Ovary (tissue), 9 donors: ENCODE data around the gene ADSL. TPM values are rescaled to one million over a fixed set of nuclear protein-coding genes. Genes with fewer than 3 reads are reported as not detected.

Experiments
- DNase-seq, 5 donors: peaks; one replicate each; pipeline ENCODE4 v3.0.0-alpha.2; 2019 to 2020
- H3K27ac ChIP-seq, 2 donors: fragments of 200-600 bp; one replicate each; pipeline versions ENCODE4 v1.5.1 to v1.8.0; 2019 to 2022
- H3K27me3 ChIP-seq: fragments of 200-600 bp; one replicate; pipeline ENCODE4 v1.8.0; 2022
- H3K36me3 ChIP-seq: fragments of 200-600 bp; sonication (generic); one replicate; pipeline ENCODE4 v1.5.1; 2019
- H3K4me1 ChIP-seq: one replicate; pipeline ENCODE4 v1.8.1; 2013; ENCODE audit warnings: mild to moderate bottlenecking, moderate library complexity; ENCODE audit not compliant: insufficient read depth
- H3K4me3 ChIP-seq: fragments of 200-600 bp; sonication (generic); one replicate; pipeline ENCODE4 v1.5.1; 2017
- H3K9me3 ChIP-seq, 2 donors: fragments of 200-600 bp in 1 of 2; sonication (generic) in 1 of 2; one replicate each; pipeline versions ENCODE4 v1.5.1 to v1.8.1; 2013 to 2019; ENCODE audit warnings: mild to moderate bottlenecking in 1 of 2, moderate library complexity in 1 of 2
- CTCF ChIP-seq, 3 donors: fragments of 450-650 bp in 2 of 3; fragments of 200-600 bp in 1 of 3; IDR thresholded peaks; one replicate each; pipeline versions ENCODE4 v1.5.1 to v1.8.0; 2016 to 2022; ENCODE audit warnings: antibody characterized with exemption in 3 of 3, mild to moderate bottlenecking in 1 of 3
- EP300 ChIP-seq: sonication (generic); formaldehyde crosslinking; IDR thresholded peaks from one replicate; pipeline ENCODE4 v1.6.1; 2017; ENCODE audit warnings: antibody characterized with exemption
- POLR2A ChIP-seq: fragments of 450-650 bp; IDR thresholded peaks from one replicate; pipeline ENCODE4 v1.6.1; 2017; ENCODE audit warnings: antibody characterized with exemption, mild to moderate bottlenecking, moderate library complexity
- WGBS, 3 donors: extraction: QIAGEN DNeasy Blood & Tissue Kit in 1 of 3; methylation state at CpG; one replicate each; pipeline versions ENCODE4 v1.1.5 to v1.1.7; 2013 to 2017; 5-methylcytosine and 5-hydroxymethylcytosine counted together
- intact Hi-C, 4 donors: fragments of 100-400 bp; cut with DNase I; formaldehyde crosslinking; loops; one replicate each; pipeline versions ENCODE4 v1.11.0 to v1.15.1; 2022 to 2023
- polyA plus RNA-seq, 2 donors: library from polyadenylated mRNA; stranded (reverse); fragments of 200-250 nt in 1 of 2; fragments of 350-450 nt in 1 of 2; fragmentation: Illumina TruSeq in 1 of 2; extraction: RNeasy Lipid Tissue Mini Kit (QIAGEN cat#74804) in 1 of 2; gene quantifications; one replicate each; pipeline ENCODE4 v1.2.3, GENCODE V29; 2013 to 2014
- total RNA-seq, 7 donors: library from RNA; depleted of rRNA in 2 of 7; stranded (reverse); fragments of >200 nt in 2 of 7; fragmentation: NEBNext Ultra II Directional in 3 of 7; extraction: Animal tissue kit (Norgen Biotek cat#: 25700) in 3 of 7; gene quantifications; one replicate each; pipeline versions ENCODE4 v1.1.0 to v1.2.4, GENCODE V29; 2016 to 2023
- donor health status: DM: no; HTN: no; CAD: no; lungs with moderate emphysema.
- donor health status: DM: no; HTN: no; CAD: no.
- donor health status: Bipolar disorder and iron deficiency.
- donor health status: DM: yes; HTN: yes; CAD: no.
- donor health status: DM: no; HTN: no; CAD: no.
- donor health status: DM: yes; HTN: yes; CAD: no.

Gene ADSL
- total and polyA plus RNA-seq, 9 donors, result 45.1 to 63.5 (median 49.7) TPM

GRCh38 chr22:40404251-40405177, 58.2 kb downstream of the ADSL start:
- TF ChIP-seq EP300 (no peak), POLR2A (no peak), CTCF (IDR thresholded peaks at IDR 0.05) (no peak)
- H3K9me3 ChIP-seq, result no peaks in the 10 kb centered on the region
- WGBS, 3 donors, result 73 to 81% (median 73%) methylated on average over 25 of the region's 25 CpGs
- DNase-seq, result no peak
- no peaks in the 10 kb centered on the region for H3K36me3 ChIP-seq
- no peak overlapping the region for H3K4me3 ChIP-seq
- no peaks in the 10 kb centered on the region for H3K27me3 ChIP-seq
- intact Hi-C loops, result no loop called here
- no peak overlapping the region for H3K27ac ChIP-seq
- no peaks in the 10 kb centered on the region for H3K4me1 ChIP-seq

- Histone ChIP-seq H3K27me3 (no peaks in the 10 kb centered on the region), H3K9me3 (no peaks in the 10 kb centered on the region), H3K4me3 (no peak overlapping the region), H3K36me3 (no peaks in the 10 kb centered on the region), H3K4me1 (no peaks in the 10 kb centered on the region), H3K27ac (no peak overlapping the region)
- TF ChIP-seq EP300, result no peak
- TF ChIP-seq CTCF (IDR thresholded peaks at IDR 0.05), result no peak
- TF ChIP-seq POLR2A, result no peak
- DNase-seq, result no peak
- intact Hi-C loops, result no loop called here
- 87 to 91% (median 88%) methylated on average over 27 to 28 of the region's 28 CpGs for WGBS, 3 donors
Measured at GRCh38 chr22:40405178-40406062, 59.1 kb downstream of the ADSL start.

- Histone ChIP-seq H3K36me3 (no peaks in the 10 kb centered on the region), H3K27ac (no peak overlapping the region), H3K9me3 (no peaks in the 10 kb centered on the region), H3K27me3 (no peaks in the 10 kb centered on the region), H3K4me3 (no peak overlapping the region), H3K4me1 (no peaks in the 10 kb centered on the region)
- no peak for TF ChIP-seq CTCF (IDR thresholded peaks at IDR 0.05)
- TF ChIP-seq POLR2A, result no peak
- no peak for TF ChIP-seq EP300
- 86 to 93% (median 87%) methylated on average over 26 to 31 of the region's 31 CpGs for WGBS, 3 donors
- intact Hi-C loops, result no loop called here
- DNase-seq, result no peak
Measured at GRCh38 chr22:40406063-40406890, 60.0 kb downstream of the ADSL start.
